ENCODE data around the gene TMEM234. TPM values are rescaled to one million over a fixed set of nuclear protein-coding genes. Genes with fewer than 3 reads are reported as not detected.

TMEM234 gene
- total RNA-seq, 1 donor from 2014 or later, result 17.1 TPM

DNA sequence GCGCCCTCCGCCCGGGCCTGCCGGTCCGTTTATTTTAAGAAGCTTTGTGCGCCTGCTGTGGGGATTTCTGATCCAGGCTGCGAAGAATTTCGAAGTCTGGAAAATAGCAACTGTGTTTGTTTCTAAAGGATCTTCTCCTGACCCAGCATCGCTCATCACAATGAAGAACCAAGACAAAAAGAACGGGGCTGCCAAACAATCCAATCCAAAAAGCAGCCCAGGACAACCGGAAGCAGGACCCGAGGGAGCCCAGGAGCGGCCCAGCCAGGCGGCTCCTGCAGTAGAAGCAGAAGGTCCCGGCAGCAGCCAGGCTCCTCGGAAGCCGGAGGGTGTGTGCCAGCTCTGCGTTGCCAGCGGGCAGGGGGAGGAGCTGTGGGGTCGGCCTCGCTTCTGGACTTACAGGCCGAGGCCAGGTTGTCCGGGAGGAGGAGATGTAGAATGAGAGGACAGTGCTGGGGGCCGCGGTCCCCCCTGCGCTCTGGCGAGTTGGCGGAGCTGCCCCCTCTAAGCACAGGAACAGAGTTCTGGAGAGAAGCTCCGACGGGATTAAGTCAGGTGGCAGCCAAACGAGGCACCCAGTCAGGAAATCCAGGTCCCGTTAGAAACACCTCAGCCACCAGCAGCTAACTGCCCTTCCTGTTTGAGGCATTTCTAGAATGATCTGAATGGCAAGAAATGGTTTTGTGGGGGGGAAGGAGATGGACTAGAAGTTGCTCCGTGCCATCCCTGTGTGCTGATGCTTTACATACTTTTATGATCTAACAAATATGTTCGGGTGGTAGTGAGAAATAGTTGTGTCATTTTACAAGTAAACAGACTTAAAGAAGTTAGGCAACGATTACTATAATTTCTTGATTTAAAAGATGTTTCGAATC, 41.7 kb downstream of the TMEM234 start:
- intact Hi-C loops (cut with micrococcal nuclease), result loop anchor here (1.0 kb wide), 2 partner anchors 20 to 70 kb away; partner anchors contain the start of gene CCDC28B

GRCh38 chr1:32179443-32180185, 42.5 kb downstream of the TMEM234 start, which contains the start of gene TXLNA:
Gene TXLNA (plus strand): TSS chr1:32179675. CDS start chr1:32180346, 671 bp downstream.
- intact Hi-C loops (cut with micrococcal nuclease), result loop anchor here (1.0 to 10.0 kb wide), 10 partner anchors 21 to 635 kb away; partner anchors contain the start of genes BSDC1, CCDC28B, EIF3I and KHDRBS1

DNA sequence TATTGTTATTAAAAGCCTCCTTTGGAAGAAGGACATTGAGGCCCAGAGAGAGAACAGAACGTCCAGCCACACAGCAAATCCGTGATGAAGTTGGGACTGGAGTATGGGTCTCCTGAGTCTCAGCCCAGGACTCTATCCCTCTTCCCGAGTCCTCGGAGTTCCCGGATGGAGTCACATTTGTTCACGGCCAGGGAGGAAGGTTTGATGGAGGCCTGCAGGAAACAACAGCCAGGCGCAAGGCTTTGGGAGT, 43.0 kb downstream of the TMEM234 start:
- intact Hi-C loops (cut with micrococcal nuclease), result loop anchor here (1.0 to 10.0 kb wide), 8 partner anchors 43 to 636 kb away; partner anchors contain the start of genes BSDC1, EIF3I, KHDRBS1 and KPNA6

DNA sequence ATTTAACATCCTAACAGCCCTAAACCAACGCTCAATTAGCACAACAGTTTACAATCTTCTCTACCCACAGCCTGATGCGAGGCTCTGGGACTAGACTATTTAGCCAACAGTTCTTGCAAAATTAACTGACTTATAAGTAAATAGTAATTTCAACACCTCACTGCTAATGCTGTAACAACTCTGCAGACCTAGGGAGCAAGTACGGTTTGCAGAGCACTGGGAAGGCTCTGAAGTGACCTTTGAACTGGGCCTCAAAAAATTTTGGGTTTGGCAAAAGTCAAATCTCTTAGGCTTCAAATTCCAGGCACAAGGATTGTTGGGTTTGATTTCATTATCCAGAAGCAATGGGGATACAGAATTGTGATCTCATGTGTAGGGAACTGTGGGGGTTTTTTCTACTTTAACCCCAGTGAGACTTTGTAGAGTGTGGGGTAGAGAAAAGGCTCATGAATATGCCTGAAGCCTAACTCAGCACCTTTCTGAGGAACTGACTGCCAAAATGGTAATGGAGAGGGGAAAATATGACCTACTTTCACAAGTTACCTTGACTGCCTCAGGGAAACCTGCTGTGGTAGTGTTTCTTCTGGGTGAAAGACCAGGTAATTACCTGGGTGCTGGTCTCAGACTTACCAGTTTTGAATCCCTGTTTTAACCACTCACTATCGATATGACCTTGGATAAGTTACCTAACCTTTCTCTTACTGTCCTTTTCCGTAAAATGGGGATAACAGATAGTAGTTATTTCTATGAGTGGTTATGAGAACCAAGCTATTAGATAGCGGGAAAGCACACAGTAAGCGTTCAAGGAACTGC, 43.6 kb downstream of the TMEM234 start:
- intact Hi-C loops (cut with micrococcal nuclease), result loop anchor here (1.0 to 10.0 kb wide), 8 partner anchors 44 to 636 kb away; partner anchors contain the start of genes BSDC1, EIF3I, KHDRBS1 and KPNA6

- intact Hi-C loops (cut with micrococcal nuclease), result loop anchor here (10.0 kb wide), 1 partner anchor 642 kb away; the partner anchor contains the start of genes S100PBP and YARS1
Measured at GRCh38 chr1:32172621-32173245, 49.4 kb downstream of the TMEM234 start.

DNA sequence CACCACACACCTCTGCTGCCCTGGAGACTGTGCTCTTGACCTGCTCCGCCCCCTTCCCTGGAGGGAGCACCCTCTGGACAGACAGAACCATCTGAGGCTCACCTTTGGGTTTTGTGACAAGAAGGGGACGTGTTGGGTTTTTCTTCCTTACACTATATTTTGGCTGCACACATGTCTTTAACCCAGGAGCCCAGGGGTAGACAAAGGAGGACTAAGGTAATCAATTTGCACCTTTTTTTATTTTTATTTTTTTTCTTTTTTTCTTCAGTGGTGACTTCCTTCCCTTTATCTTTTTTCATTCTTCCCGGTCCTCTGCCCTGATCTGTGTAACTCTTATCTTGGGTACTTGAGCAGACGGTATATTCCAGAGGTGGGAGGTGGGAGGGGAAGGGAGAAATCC, 51.2 kb downstream of the TMEM234 start:
- intact Hi-C loops (cut with micrococcal nuclease), result loop anchor here (10.0 kb wide), 1 partner anchor 644 kb away; the partner anchor contains the start of genes S100PBP and YARS1

Other genes starting within 250 kb of the TMEM234 start
- gene KHDRBS1, start 208.5 kb downstream of the TMEM234 start, total RNA-seq, result 154 and 158 TPM in 2 replicates
- gene TMEM39B, start 149.4 kb downstream of the TMEM234 start, total RNA-seq, result 33.1 and 33.7 TPM in 2 replicates
- 72.7 and 73.6 TPM in 2 replicates for gene KPNA6, start 114.3 kb downstream of the TMEM234 start, total RNA-seq
- gene TXLNA, start 42.7 kb downstream of the TMEM234 start, total RNA-seq, result 96.7 and 97.3 TPM in 2 replicates
- 31.7 and 33.2 TPM in 2 replicates for gene CCDC28B, start 21.8 kb downstream of the TMEM234 start, total RNA-seq
- 2.5 and 3.6 TPM in 2 replicates for gene IQCC, start 16.7 kb downstream of the TMEM234 start, total RNA-seq
- gene DCDC2B, start 13.3 kb downstream of the TMEM234 start, total RNA-seq, result 0.22 TPM in 1 of 2 replicates, not detected in the other
- gene EIF3I, start 54 bp upstream of the TMEM234 start, total RNA-seq, result 196 and 197 TPM in 2 replicates
- gene FAM167B, start 24.9 kb upstream of the TMEM234 start, total RNA-seq, result 0.22 and 0.68 TPM in 2 replicates
- gene LCK, start 28.9 kb upstream of the TMEM234 start, total RNA-seq, result 425 and 440 TPM in 2 replicates
- gene HDAC1, start 69.7 kb upstream of the TMEM234 start, total RNA-seq, result 208 and 210 TPM in 2 replicates
- 26.1 and 26.7 TPM in 2 replicates for gene MARCKSL1, start 113.9 kb upstream of the TMEM234 start, total RNA-seq
- 7.1 and 10.0 TPM in 2 replicates for gene FAM229A, start 140.1 kb upstream of the TMEM234 start, total RNA-seq
- gene TSSK3, start 140.2 kb upstream of the TMEM234 start, total RNA-seq, result 0.98 and 1.2 TPM in 2 replicates
- 60.3 and 63.7 TPM in 2 replicates for gene BSDC1, start 172.1 kb upstream of the TMEM234 start, total RNA-seq
- not detected in 2 replicates for gene ZBTB8B, start 242.7 kb upstream of the TMEM234 start, total RNA-seq

Data from T-helper 1 cell treated with Interleukin-12 subunit alpha and Interleukin-12 subunit beta and Interleukin-4 antibody, amounts not matched to agents 30 ng/mL and 1 ng/mL, for 36 hours (primary cell).